ENCODE data around the gene EID2.

- no peak for TF ChIP-seq CTCF (conservative IDR thresholded peaks at IDR 0.05 in 1 of 2, IDR thresholded peaks at IDR 0.05 in 1 of 2; ENCODE audit: low read depth in 1 of 2, low read length in 2 of 2)
- TF ChIP-seq EZH2 (IDR thresholded peaks at IDR 0.05; ENCODE audit: low read length, missing control alignments): no peak
Observed at GRCh38 chr19:39554701-39555311, 14.8 kb upstream of the EID2 start.
